DOHH2 (cell line): Measurements from ENCODE around the gene MAPK8.

Experiments
- CTCF ChIP-seq: fragments of 200-600 bp; sonication (generic); IDR thresholded peaks from one replicate; pipeline ENCODE4 v1.5.1; 2014; ENCODE audit warnings: antibody characterized with exemption, mild to moderate bottlenecking, low read depth, low read length; ENCODE audit not compliant: poor library complexity, severe bottlenecking
- EZH2phosphoT487 ChIP-seq: fragments of 200-600 bp; sonication (generic); IDR thresholded peaks from 2 replicates; pipeline ENCODE4 v1.6.1; 2017; ENCODE audit warnings: borderline replicate concordance, mild to moderate bottlenecking, antibody characterized with exemption, low read length, moderate library complexity, mixed read lengths

DNA sequence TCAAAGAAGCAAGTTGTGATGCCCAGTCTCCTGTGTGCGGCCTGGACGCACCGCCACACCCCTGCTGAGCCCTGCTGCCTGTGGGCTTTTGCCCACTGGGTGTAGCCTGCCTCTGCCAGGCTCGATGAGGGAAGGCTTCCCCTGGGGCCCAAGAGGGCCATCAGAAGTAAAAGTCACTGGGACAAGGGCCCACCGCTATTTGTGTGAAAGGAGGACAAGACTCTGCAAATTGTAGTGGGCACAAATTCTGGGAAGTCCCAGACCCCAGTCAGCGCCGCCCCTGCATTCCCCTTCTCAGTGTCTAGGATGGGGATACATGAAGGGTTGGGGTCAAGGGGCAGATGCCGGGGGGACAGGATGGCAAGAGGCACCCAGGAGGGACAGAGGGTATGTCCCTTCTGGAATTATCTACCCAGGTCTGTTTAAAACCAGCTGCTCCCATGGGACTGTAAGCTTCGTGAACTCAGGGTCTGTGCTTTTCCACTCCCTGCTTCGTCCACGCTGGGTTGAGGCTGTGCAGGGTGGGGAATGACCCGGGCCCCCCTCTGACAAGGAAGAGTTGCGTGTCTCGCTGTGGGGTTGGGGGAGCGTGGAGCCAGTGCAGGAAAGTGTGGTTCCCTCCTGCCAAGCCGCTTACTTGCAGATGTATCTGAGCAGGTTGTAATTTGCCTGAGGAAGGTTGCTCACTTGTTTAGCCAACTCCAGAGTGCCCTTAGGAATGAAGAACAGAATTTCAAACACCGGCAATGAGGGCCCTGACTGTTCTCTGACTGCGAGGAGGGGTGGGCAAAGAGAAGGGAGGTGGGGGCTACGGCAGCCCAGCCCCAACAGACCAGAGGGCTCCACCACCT is 147.2 kb downstream of the MAPK8 start:
- TF ChIP-seq CTCF (no peak), EZH2phosphoT487 (no peak)
